Neural cell (in vitro differentiated cells): ENCODE measurements around the gene NARF. TPM values are rescaled to one million over a fixed set of nuclear protein-coding genes. Genes with fewer than 3 reads are reported as not detected.

ENCODE experiments used
- H2AFZ ChIP-seq: fragments of 200-600, 300-800 bp; sonication (generic), shearing (Covaris generic); 2 replicates; pipeline ENCODE4 v1.6.0; 2014; ENCODE audit warnings: low read depth, mild to moderate bottlenecking, antibody characterized with exemption, low read length, moderate library complexity
- H3F3A ChIP-seq: fragments of 200-600 bp; shearing (Covaris generic); 2 replicates; pipeline ENCODE4 v1.6.1; 2016; ENCODE audit warnings: mild to moderate bottlenecking, moderate library complexity, mixed read lengths, antibody characterized with exemption, low read length; ENCODE audit not compliant: insufficient read depth, poor library complexity, severe bottlenecking
- H3K27ac ChIP-seq: fragments of 200-600, 300-800 bp; sonication (generic), shearing (Covaris generic); 2 replicates; pipeline ENCODE4 v1.5.1; 2014; ENCODE audit warnings: mild to moderate bottlenecking, low read length, moderate library complexity
- H3K27me3 ChIP-seq: fragments of 300-800, 200-600 bp; sonication (generic), shearing (Covaris generic); 2 replicates; pipeline ENCODE4 v1.6.0; 2014; ENCODE audit warnings: mild to moderate bottlenecking, low read depth, low read length, moderate library complexity; ENCODE audit not compliant: insufficient read depth
- H3K36me3 ChIP-seq: fragments of 300-800, 200-600 bp; sonication (generic), shearing (Covaris generic); 2 replicates; pipeline ENCODE4 v1.5.1; 2014; ENCODE audit warnings: mild to moderate bottlenecking, antibody characterized with exemption, low read length, moderate library complexity; ENCODE audit not compliant: insufficient read depth
- H3K4me2 ChIP-seq: fragments of 300-800, 200-600 bp; sonication (generic), shearing (Covaris generic); 2 replicates; pipeline ENCODE4 v1.6.0; 2014; ENCODE audit warnings: mild to moderate bottlenecking, low read length
- H3K4me3 ChIP-seq: fragments of 300-800, 200-600 bp; sonication (generic), shearing (Covaris generic); 2 replicates; pipeline ENCODE4 v1.5.1; 2014; ENCODE audit warnings: mild to moderate bottlenecking, low read length, moderate library complexity
- H3K79me2 ChIP-seq: fragments of 200-600 bp; shearing (Covaris generic); replicated peaks from 2 replicates; pipeline ENCODE4 v1.6.0; 2014; ENCODE audit warnings: mild to moderate bottlenecking, low read length, moderate library complexity; ENCODE audit not compliant: insufficient read depth
- H3K9ac ChIP-seq: fragments of 300-800, 200-600 bp; sonication (generic), shearing (Covaris generic); 2 replicates; pipeline ENCODE4 v1.6.1; 2016; ENCODE audit warnings: mild to moderate bottlenecking, low read length, mixed read lengths
- H3K9me2 ChIP-seq: fragments of 200-600 bp; shearing (Covaris generic); 2 replicates; pipeline ENCODE4 v1.6.1; 2016; ENCODE audit warnings: mild to moderate bottlenecking, low read length, mixed read lengths; ENCODE audit not compliant: insufficient read depth
- H3K9me3 ChIP-seq: fragments of 200-600, 300-800 bp; sonication (generic), shearing (Covaris generic); 2 replicates; pipeline ENCODE4 v1.6.1; 2016; ENCODE audit warnings: mild to moderate bottlenecking, mixed run types, low read length, moderate library complexity, mixed read lengths
- H4K20me1 ChIP-seq: fragments of 200-600 bp; shearing (Covaris generic); 2 replicates; pipeline ENCODE4 v1.6.1; 2016; ENCODE audit warnings: mild to moderate bottlenecking, mixed run types; ENCODE audit not compliant: insufficient read depth
- EP300 ChIP-seq: fragments of 450-650 bp; conservative IDR thresholded peaks from 2 replicates; pipeline ENCODE4 v1.6.1; 2014; ENCODE audit warnings: antibody characterized with exemption, mild to moderate bottlenecking, moderate library complexity; ENCODE audit not compliant: poor library complexity, severe bottlenecking
- EZH2 ChIP-seq: fragments of 200-600, 300-800 bp; shearing (Covaris generic), sonication (generic); IDR thresholded peaks from 2 replicates; pipeline ENCODE4 v1.6.1; 2014; ENCODE audit warnings: antibody characterized with exemption, low read length, borderline replicate concordance, mild to moderate bottlenecking; ENCODE audit not compliant: insufficient read depth, poor library complexity, severe bottlenecking
- MXI1 ChIP-seq: fragments of 450-650 bp; conservative IDR thresholded peaks from 2 replicates; pipeline ENCODE4 v1.6.1; 2014; ENCODE audit warnings: antibody characterized with exemption, mild to moderate bottlenecking; ENCODE audit not compliant: poor library complexity, severe bottlenecking
- POLR2AphosphoS5 ChIP-seq: IDR thresholded peaks from 2 replicates; pipeline ENCODE4 v1.6.1; 2012
- RAD21 ChIP-seq: fragments of 450-650 bp; conservative IDR thresholded peaks from 2 replicates; pipeline ENCODE4 v1.6.1; 2014; ENCODE audit warnings: antibody characterized with exemption, mild to moderate bottlenecking, moderate library complexity
- REST ChIP-seq: IDR thresholded peaks from 2 replicates; pipeline ENCODE4 v1.6.1; 2012; ENCODE audit warnings: borderline replicate concordance
- SMC3 ChIP-seq: fragments of 450-650 bp; conservative IDR thresholded peaks from 2 replicates; pipeline ENCODE4 v1.6.1; 2014; ENCODE audit warnings: antibody characterized with exemption, mild to moderate bottlenecking, moderate library complexity; ENCODE audit not compliant: poor library complexity
- TAF1 ChIP-seq: IDR thresholded peaks from 2 replicates; pipeline ENCODE4 v1.6.1; 2012; ENCODE audit warnings: low read depth
- polyA plus RNA-seq: library from polyadenylated mRNA; depleted of rRNA; stranded (reverse); fragments of >200 nt; gene quantifications from 2 replicates; pipeline ENCODE4 v1.2.3, GENCODE V29; 2014
- TF ChIP-seq, protein P1 (sequence below): fragments of 450-650 bp; IDR thresholded peaks from 2 replicates; pipeline ENCODE4 v1.5.1; 2014; ENCODE audit warnings: antibody characterized with exemption, mild to moderate bottlenecking, moderate library complexity; ENCODE audit not compliant: poor library complexity, severe bottlenecking

Gene NARF
- polyA plus RNA-seq, 1 donor from 2014 or later, result 243 TPM

- Histone ChIP-seq H3K36me3 (no peaks in the 10 kb centered on the region), H3F3A (no peaks in the 10 kb centered on the region), H3K9ac (peak overlapping the region; percentile 73), H2AFZ (peak overlapping the region; percentile 40), H3K9me2 (no peaks in the 10 kb centered on the region), H3K4me2 (peak overlapping the region; percentile 29), H3K9me3 (no peaks in the 10 kb centered on the region), H3K4me3 (peak overlapping the region; percentile 76), H3K79me2 (no peaks in the 10 kb centered on the region), H3K27me3 (no peaks in the 10 kb centered on the region), H4K20me1 (no peaks in the 10 kb centered on the region), H3K27ac (peak overlapping the region; percentile 70)
- TF ChIP-seq REST (no peak), SMC3 (no peak), MXI1 (peak; percentile 83), EZH2 (no peak), POLR2AphosphoS5 (peak; percentile 78), EP300 (peak; percentile 54), RAD21 (peak; percentile 39), TAF1 (peak; percentile 33)
- TF ChIP-seq, protein P1, sequence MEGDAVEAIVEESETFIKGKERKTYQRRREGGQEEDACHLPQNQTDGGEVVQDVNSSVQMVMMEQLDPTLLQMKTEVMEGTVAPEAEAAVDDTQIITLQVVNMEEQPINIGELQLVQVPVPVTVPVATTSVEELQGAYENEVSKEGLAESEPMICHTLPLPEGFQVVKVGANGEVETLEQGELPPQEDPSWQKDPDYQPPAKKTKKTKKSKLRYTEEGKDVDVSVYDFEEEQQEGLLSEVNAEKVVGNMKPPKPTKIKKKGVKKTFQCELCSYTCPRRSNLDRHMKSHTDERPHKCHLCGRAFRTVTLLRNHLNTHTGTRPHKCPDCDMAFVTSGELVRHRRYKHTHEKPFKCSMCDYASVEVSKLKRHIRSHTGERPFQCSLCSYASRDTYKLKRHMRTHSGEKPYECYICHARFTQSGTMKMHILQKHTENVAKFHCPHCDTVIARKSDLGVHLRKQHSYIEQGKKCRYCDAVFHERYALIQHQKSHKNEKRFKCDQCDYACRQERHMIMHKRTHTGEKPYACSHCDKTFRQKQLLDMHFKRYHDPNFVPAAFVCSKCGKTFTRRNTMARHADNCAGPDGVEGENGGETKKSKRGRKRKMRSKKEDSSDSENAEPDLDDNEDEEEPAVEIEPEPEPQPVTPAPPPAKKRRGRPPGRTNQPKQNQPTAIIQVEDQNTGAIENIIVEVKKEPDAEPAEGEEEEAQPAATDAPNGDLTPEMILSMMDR, result no peak
These were observed 38.2 kb downstream of the NARF start for GRCh38 chr17:82496529-82497434.

GRCh38 chr17:82497483-82498405 lies 39.2 kb downstream of the NARF start:
- H3K27ac ChIP-seq, result peak overlapping the region; percentile 60
- TF ChIP-seq MXI1, result no peak
- no peak for TF ChIP-seq TAF1
- no peak for TF ChIP-seq EP300
- no peak for TF ChIP-seq REST
- TF ChIP-seq SMC3, result no peak
- no peak for TF ChIP-seq EZH2
- TF ChIP-seq, protein P1, result no peak
- no peak for TF ChIP-seq RAD21
- no peak for TF ChIP-seq POLR2AphosphoS5
- no peaks in the 10 kb centered on the region for H3K36me3 ChIP-seq
- peak overlapping the region; percentile 67 for H3K9ac ChIP-seq
- H4K20me1 ChIP-seq, result no peaks in the 10 kb centered on the region
- H3K4me2 ChIP-seq, result peak overlapping the region; percentile 60
- peak overlapping the region; percentile 23 for H2AFZ ChIP-seq
- no peaks in the 10 kb centered on the region for H3K79me2 ChIP-seq
- no peaks in the 10 kb centered on the region for H3K9me3 ChIP-seq
- H3F3A ChIP-seq, result no peaks in the 10 kb centered on the region
- no peaks in the 10 kb centered on the region for H3K27me3 ChIP-seq
- H3K4me3 ChIP-seq, result peak overlapping the region; percentile 76
- no peaks in the 10 kb centered on the region for H3K9me2 ChIP-seq
